Central memory CD4-positive, alpha-beta T cell (primary cell): ENCODE measurements around the gene GRK1.

Experiments used
- DNase-seq: peaks from one replicate; pipeline ENCODE4 v3.0.0; 2022

Gene GRK1

GRCh38 chr13:113666329-113666670 lies 719 bp upstream of the GRK1 start:
- no peak for DNase-seq

DNA sequence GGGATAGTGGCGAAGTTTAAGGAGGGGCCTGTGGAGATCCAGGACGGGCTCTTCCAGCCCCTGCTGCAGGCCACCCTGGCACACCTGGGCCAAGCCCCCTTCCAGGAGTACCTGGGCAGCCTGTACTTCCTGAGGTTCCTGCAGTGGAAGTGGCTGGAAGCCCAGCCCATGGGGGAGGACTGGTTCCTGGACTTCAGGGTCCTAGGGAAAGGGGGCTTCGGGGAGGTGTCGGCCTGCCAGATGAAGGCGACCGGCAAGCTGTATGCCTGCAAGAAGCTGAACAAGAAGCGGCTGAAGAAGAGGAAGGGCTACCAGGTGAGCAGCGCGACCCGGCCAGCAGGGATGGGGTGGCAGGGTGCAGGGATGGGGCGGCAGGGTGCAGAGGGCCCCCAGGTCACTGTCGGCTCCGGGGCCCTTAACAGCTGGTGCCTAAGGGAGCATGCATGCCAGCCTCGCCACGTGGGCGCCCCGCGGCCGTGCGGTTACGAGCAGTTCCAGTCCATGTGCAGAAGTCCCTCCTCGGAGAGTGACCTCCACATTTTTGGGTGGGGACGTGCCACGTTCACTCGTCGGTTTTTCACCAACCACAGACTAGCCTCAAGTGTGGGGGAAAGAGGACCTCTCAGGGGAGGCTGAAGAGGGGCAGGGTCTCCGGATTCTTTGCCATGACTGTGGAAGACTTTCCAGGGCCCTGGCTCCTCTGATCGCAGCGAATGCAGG lies 912 bp downstream of the GRK1 start:
- no peak for DNase-seq

- DNase-seq: no peak
These were observed 1.5 kb downstream of the GRK1 start for GRCh38 chr13:113668491-113668971.

GRCh38 chr13:113669231-113669754 lies 2.3 kb downstream of the GRK1 start:
- no peak for DNase-seq

- DNase-seq: no peak
These were observed 2.8 kb downstream of the GRK1 start for GRCh38 chr13:113669755-113670341.

GRCh38 chr13:113670541-113670940 lies 3.5 kb downstream of the GRK1 start:
- DNase-seq: no peak

- no peak for DNase-seq
These were observed 4.3 kb downstream of the GRK1 start for GRCh38 chr13:113671066-113672001.

GRCh38 chr13:113672002-113672651 lies 5.1 kb downstream of the GRK1 start:
- no peak for DNase-seq

DNA sequence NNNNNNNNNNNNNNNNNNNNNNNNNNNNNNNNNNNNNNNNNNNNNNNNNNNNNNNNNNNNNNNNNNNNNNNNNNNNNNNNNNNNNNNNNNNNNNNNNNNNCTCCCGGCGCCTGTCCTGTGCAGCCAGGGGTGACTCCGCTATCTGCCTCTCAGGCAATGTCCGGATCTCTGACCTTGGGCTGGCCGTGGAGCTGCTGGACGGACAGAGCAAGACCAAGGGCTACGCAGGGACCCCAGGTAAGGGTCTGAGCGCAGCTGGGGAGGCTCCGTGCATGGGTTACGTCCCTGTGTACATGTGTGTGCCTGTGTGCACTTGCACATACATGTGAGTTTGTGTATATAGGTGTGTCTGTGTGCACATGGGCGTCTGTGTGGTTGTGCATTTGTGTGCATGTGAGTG lies 55.9 kb downstream of the GRK1 start:
- no peak for DNase-seq

DNA sequence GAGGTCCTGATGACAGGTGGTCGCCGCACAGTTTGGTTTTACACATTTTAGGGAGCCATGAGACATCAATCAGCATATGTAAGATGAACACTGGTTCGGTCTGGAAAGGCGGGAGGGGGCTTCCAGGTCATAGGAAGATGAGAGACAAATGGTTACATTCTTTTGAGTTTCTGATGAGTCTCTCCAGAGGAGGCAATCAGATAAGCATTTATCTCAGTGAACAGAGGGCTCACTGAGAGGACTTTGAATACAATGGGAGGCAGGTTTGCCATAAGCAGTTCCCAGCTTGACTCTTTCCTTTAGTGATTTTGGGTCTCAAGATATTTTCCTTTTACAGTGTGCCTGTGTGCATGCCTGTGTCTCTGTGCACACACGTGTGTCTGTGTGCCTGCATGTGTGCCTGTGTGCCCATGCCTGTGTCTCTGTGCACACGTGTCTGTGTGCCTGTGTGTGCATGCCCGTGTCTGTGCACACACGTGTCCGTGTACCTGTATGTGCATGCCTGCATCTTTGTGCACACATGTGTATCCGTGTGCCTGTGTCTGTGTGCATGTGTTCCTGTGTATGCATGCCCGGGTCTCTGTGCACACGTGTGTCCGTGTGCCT lies 56.5 kb downstream of the GRK1 start:
- no peak for DNase-seq

GRCh38 chr13:113724016-113724758 lies 57.2 kb downstream of the GRK1 start:
- DNase-seq: no peak

- peak; percentile 92 for DNase-seq
These were observed 57.8 kb downstream of the GRK1 start for GRCh38 chr13:113724780-113725315.

- peak; percentile 52 for DNase-seq
These were observed 58.5 kb downstream of the GRK1 start for GRCh38 chr13:113725329-113726105.

GRCh38 chr13:113726106-113726821 lies 59.2 kb downstream of the GRK1 start:
- peak; percentile 56 for DNase-seq

DNA sequence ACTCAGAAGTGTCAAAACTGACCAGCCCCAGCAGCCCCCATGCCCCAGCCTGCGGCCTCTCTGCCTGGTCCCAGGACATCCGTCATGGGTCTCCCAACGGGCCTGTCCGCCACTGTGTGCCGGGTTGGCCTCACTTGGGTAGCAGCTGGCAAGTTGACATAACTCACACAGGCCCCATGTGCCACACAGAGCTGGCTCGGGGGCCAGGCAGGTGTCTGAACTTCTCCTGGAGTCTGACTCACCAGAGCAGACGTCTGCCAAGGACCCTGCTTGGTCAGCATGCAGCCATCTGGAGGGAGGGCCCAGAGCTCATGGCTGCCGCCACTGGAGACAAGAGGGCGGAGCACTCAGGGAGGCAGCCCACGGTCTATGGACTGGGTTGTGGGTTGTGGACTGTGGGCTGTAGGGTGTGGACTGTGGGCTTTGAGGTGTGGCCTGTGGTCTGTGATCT lies 60.0 kb downstream of the GRK1 start:
- no peak for DNase-seq

GRCh38 chr13:113728571-113729054 lies 61.6 kb downstream of the GRK1 start:
- DNase-seq: no peak

GRCh38 chr13:113729187-113730019 lies 62.4 kb downstream of the GRK1 start:
- DNase-seq: no peak

- DNase-seq: no peak
These were observed 63.3 kb downstream of the GRK1 start for GRCh38 chr13:113730258-113730691.

- DNase-seq: no peak
These were observed 63.8 kb downstream of the GRK1 start for GRCh38 chr13:113730831-113731191.
